K562 treated with DMSO at 1 percent for 12 hours (cell line): ENCODE results near the gene CDCP2. TPM values are rescaled to one million over a fixed set of nuclear protein-coding genes. Genes with fewer than 3 reads are reported as not detected.

ENCODE experiments used
- total RNA-seq: library from RNA; unstranded; fragments of 300-600 nt; gene quantifications from 2 replicates; pipeline ENCODE4 v1.2.3, GENCODE V29; 2022; ENCODE audit not compliant: insufficient read depth

The CDCP2 gene
- not detected in 2 replicates for total RNA-seq

DNA sequence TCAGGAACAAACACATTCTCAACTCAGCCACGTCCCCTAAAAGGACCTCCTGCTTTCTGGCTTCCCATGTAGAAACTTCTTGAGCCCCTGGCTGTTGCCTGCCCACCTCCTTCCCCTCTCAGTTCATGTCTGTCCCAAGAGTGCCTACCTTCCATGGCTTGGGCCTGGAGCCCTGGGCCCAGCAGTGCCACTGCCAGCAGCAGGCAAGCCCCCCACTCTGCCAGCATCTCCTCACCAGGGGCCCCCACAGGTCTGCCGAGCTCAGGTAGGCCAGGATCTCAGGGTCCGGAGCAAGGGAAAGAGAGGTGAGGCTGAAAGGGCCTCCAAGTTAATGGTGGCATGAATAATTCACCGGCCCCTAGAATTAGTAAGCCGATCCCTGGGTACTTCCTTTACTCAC is at the start of gene CDCP2:
Gene CDCP2, minus strand, starts transcription at position 305 of the 400 bp plus-strand sequence. Its CDS starts 78 bp downstream, at position 227.

GRCh38 chr1:54199765-54200518 is 47.1 kb upstream of the CDCP2 start, which contains the start of the genes CYB5RL and MRPL37:
CYB5RL (minus strand) TSS chr1:54200030; CDS start chr1:54195616, 4,414 bp downstream.
MRPL37 (plus strand) TSS chr1:54200167; CDS start chr1:54200244, 77 bp downstream.

Other genes with a start within 250 kb of the CDCP2 start
- gene IFT25, start 207.3 kb downstream of the CDCP2 start, total RNA-seq: 56.1 and 77.0 TPM in 2 replicates
- gene LRRC42, start 206.7 kb downstream of the CDCP2 start, total RNA-seq: 30.0 and 41.3 TPM in 2 replicates
- gene LDLRAD1, start 134.8 kb downstream of the CDCP2 start, total RNA-seq: not detected in 2 replicates
- gene TMEM59, start 99.8 kb downstream of the CDCP2 start, total RNA-seq: 196 and 214 TPM in 2 replicates
- gene TCEANC2, start 99.4 kb downstream of the CDCP2 start, total RNA-seq: 2.8 and 5.0 TPM in 2 replicates
- gene CYB5RL, start 47.0 kb upstream of the CDCP2 start, total RNA-seq: 3.3 and 17.7 TPM in 2 replicates
- gene MRPL37, start 47.2 kb upstream of the CDCP2 start, total RNA-seq: 173 and 200 TPM in 2 replicates